HG03175 (cell line): ENCODE measurements around the gene AFF3.

Experiments
- ATAC-seq: cut with Tn5 transposase; IDR thresholded peaks from one replicate; pipeline ENCODE4 v1.9.1; 2021; ENCODE audit warnings: mild to moderate bottlenecking, moderate library complexity; ENCODE audit not compliant: unreplicated experiment

Gene AFF3

GRCh38 chr2:99890568-99891427 is 251.6 kb downstream of the AFF3 start:
- ATAC-seq: no peak

DNA sequence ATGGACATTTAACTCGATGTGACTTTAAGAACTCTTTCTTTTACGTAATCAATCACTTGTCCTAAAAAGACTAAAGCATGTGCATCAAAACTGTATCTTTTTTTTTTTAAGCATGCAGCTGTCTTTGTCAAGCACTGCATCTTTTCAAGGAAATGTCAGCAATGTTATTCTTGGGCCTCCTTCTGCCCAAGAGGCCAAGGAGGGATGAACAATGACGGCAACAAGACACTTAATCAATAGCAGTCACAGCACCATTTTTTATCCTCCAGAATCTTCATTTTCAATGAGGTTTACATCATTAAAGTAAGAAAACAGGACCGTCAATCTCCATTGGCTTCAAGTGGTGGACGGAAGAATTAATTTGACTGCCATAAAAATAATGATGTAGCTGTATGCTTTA is 253.8 kb downstream of the AFF3 start:
- ATAC-seq: no peak

- ATAC-seq: no peak
These were observed 256.0 kb downstream of the AFF3 start for GRCh38 chr2:99886418-99886817.

GRCh38 chr2:99883358-99883757 is 259.0 kb downstream of the AFF3 start:
- ATAC-seq: no peak

DNA sequence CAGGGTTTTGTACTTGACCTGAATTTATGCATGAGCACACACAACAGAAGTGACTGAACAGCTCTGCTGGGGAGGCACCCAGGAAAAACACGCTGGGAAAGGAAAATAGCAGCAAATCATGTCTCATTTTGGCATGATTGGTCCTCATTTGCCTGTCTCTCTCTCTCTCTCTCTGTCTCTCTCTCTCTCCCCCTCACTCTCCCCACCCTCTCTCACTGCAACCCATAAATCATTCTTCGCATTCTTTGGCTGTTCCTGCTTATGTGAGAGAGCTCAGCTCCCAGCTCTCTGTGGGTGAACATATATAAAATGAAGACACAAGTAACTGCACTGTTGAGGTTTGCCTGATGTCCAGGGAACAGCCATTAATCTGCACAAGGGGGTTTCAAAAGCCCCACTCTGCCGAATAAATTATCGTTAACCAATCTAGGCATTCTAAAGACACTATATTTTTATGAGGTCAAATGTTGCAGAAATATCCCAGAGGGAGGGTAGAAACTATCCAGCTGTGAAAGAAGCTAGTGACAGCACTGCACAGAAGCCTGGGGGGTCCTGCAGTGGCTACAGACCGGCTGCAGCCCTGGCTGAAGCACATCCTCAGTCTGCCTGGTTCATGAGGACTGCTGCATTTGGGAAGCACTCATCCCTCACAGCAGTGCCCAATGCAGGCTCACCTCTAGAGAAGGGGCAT is 260.3 kb downstream of the AFF3 start:
- no peak for ATAC-seq

DNA sequence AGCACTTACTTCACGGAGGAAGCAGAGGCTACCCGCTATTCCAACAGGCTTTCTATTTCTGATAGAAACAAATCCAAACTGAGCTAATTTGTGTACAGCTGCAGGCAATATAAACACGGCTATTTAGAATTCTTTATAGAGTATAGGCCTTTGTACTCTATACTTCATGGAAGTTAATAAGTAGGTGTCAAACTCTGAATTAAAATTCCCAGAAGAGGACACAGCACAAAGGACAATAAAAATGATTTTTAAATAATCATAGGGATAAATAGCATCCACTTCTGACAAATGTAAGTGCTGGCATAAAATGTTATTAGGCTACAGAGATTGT is 261.5 kb downstream of the AFF3 start:
- ATAC-seq: no peak

DNA sequence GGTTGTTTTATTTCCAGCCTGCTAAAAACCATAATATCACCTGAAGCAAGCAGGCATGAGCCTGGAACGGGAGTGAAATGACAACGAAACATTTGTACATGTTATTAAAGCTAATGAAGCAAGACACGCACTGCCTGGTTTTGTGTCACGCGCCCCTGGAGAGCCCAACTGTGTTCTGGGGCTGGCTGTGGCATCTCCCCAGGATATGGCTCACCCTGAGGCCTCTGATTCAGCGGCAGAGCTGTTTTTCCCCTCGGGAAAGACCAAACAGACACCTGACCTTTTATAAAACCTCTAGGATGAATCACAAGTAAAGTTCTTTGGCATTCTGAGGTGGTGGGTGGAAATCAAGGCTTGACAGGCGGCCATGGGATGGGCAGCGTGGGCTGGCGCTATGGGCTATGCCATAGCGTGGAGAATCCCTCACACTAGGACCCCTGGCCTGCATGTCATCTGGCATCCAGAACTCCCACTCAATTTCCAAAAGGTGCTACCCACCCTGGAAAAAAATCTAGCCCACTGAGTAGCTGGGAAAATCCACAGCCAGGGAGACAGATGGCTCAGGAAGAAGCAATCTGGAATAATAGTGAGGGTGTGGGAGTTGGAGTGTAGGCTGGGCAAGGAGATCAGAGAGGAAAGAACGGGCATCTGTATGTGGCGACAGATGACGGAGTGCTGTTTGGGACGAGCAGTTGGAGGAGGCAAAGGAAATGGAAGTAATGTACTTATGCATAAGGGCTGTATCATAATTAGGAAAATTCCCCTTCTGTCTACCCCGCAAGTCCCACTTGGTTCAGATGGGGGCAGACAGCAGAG is 262.0 kb downstream of the AFF3 start:
- ATAC-seq: no peak

DNA sequence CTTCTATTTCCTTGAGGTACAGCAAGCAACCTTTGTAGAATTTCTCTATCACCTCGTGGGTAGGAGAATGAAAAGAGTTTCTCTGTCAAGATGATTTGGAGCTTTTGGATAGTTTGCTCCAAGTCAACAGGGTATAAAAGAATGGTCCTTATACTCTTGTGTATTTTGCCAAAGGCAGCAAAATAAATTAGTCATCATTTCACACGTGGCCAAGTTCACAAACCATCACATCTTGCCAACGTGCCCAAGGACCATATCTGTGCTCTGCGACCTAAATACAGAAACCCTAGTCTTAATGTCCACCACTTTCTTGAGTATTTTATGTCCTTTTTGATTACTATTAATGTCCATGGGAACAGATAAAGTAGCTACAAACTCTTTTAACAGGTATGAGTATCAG is 262.9 kb downstream of the AFF3 start:
- no peak for ATAC-seq

DNA sequence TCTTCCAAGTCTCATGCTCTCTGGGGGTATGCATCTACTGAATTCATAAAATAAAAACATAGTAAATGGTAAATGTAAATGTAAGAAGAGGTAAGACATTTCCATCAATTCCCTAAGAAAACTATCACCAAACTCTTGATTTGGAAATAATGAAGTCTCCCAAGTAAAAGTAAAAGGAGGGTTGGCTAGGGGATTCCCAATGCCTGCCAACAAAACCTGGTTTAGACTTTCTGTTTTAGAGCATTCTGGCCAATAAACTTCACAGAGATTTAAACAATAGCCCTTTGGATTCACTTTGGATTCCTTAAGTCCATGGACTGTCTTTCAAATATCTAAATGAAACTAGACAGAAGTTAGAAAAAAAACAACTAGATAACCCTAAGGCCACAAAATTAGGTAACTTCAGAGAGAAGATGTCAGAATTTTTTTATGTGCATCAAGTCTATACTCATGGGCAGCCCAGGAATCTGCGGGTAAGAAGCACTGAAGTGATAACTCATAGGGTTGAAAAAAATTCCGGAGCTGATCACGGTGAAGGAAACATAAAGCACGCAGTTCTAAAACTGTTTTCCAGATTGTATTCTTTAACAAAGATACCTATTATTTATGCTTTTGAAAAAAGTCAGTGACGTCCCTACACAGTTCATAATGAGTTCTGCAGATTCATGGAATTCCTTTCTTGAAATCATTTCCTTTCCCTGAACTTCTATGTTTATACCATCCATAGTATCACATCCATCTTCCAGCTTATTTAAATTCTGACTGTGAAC is 263.6 kb downstream of the AFF3 start:
- ATAC-seq: no peak

GRCh38 chr2:99877963-99878362 is 264.4 kb downstream of the AFF3 start:
- ATAC-seq: no peak

GRCh38 chr2:99876956-99877355 is 265.4 kb downstream of the AFF3 start:
- ATAC-seq: no peak

- ATAC-seq: no peak
These were observed 266.7 kb downstream of the AFF3 start for GRCh38 chr2:99875627-99876201.

- no peak for ATAC-seq
These were observed 274.1 kb downstream of the AFF3 start for GRCh38 chr2:99868260-99868659.

DNA sequence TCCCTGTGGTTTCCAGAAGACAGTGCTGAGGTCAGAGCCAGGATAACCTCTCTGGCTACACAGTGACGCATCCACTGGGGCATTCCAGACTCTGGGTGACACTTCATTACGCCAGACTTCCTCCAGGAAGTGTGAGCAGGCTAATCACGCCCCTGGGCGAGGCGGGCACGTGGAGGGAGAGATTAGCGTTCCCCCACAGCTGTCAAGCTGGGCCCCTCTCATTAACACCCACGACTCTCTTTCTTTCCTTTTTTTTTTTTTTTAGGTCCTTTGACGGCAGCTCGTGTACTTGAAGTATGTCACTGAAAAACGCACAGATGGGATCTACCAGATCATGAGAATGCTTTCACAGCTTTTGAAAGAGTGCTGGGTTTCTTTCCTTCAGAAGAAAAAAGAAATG is 274.6 kb downstream of the AFF3 start:
- ATAC-seq: no peak

DNA sequence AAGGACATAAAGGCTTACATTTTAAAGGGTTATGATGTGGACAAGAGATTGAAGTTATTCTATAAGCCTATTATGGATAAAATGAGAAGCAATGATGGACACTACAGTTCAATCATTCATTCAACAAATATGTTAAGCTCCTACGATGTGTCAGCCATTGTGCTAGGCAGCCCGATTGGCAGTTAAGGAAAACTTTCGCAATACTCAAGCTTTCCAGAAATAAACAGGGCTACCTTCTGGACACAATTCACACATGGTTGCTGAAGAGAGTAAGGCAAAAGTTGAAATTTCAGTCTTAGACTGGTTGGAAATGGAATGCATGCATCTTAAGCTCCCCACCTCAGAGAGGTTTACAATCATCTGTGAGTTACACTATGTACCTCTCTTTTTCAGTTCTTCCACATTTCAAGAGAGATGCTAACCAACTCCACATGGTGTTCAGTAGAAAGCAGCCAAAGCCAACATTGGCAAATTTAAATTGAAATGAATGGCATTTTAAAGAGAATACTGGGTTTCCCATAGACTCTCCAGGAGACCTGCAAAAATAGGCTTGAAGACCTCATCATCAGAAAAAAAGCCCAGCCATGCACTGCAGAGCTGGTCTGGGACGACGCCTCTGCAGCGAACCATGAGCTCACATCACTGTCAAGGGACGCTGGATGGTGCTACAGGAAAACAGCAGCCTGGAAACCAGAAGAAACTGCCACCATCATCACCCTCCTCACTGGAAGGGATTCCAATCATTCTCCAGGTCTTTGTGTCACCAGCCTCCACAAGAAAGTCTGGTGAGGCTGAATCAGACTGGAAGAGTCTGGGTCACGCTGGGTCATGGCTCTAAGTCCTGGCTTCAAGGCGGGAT is 276.3 kb downstream of the AFF3 start:
- no peak for ATAC-seq

GRCh38 chr2:99864561-99865553 is 277.5 kb downstream of the AFF3 start:
- no peak for ATAC-seq

DNA sequence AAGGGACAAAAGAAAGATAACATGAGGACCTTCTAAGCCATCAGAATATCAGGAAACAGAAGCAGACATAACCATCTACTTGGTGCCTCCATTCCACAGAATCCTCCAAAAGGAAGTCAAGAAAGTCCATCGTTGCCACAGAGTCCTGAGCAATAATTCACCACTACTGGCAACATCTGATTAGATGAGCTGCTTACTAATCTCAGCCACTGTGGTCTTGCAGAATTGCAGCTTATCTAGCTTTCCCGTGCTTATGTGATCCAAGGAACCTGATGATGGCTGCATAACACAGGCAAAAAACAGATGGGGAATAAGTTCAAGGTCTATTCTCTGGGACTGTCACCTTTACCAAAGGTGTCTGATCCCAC is 278.5 kb downstream of the AFF3 start:
- no peak for ATAC-seq

GRCh38 chr2:99863236-99863902 is 279.0 kb downstream of the AFF3 start:
- no peak for ATAC-seq
